ENCODE results near the gene GRID2.

DNA sequence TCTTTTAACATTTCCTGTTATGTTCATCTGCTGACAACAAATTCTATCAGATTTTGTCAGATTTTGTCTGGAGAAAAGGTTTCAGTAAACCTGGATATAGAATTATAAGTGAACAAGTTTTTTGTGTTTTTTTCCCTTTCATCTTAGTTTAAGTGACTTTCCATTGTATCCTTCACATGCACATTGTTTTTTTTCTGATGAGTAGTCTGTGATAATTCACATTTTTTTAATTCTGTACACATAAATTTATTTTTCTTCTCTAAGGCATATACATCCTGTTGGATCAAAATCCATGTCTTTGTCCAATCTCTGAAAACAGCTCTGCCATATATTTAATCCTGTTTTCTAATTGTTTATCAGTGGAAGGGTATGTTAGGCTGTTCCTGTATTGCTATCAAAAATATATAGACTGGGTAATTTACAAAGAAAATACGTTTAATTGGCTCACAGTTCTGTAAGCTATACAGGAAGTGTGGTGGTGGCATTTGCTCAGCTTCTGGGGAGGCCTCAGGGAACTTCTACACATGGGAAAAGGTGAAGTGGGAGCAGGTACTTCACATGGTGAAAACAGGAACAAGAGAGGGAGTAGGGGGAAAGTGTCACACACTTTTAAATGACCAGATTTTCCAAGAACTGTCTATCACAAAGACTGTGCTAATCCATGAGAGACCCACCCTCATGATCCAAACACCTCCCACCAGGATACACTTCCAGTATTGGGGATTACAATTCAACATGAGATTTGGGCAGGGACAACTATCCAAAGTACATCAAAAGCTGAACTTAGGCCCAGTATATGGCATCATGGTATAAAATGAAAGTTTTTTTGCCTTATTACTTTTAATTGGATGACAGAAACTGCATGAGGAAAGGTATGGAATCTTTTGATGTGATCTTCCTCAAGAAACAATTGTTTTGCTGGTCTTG lies 45.6 kb upstream of the GRID2 start:
- TF ChIP-seq POLR2A (IDR thresholded peaks at IDR 0.05; ENCODE audit: low read length) (no peak), GATA1 (IDR thresholded peaks at IDR 0.05; ENCODE audit: low read depth, low read length) (no peak)

Measured in erythroblast (primary cell).